HG03095 (cell line): Measurements from ENCODE around the gene SLC25A17.
"Not testable (repeated sequence)": the region's sequence is repeated elsewhere in the genome, so short reads cannot be mapped to it uniquely, and the experiment has no call there.

Source experiments
- ATAC-seq: cut with Tn5 transposase; IDR thresholded peaks from one replicate; pipeline ENCODE4 v1.9.1; 2021; ENCODE audit warnings: moderate library complexity; ENCODE audit not compliant: unreplicated experiment

The SLC25A17 gene

GRCh38 chr22:40818747-40819598 lies at the start of gene SLC25A17:
SLC25A17 (minus strand) TSS chr22:40819346; CDS start chr22:40819248, 98 bp downstream.
- peak; percentile 56 for ATAC-seq

GRCh38 chr22:40868379-40868778 lies 49.2 kb upstream of the SLC25A17 start:
- ATAC-seq, result not testable (repeated sequence)

- ATAC-seq, result no peak
Observed at GRCh38 chr22:40867109-40867508, 48.0 kb upstream of the SLC25A17 start.

GRCh38 chr22:40862537-40862936 lies 43.4 kb upstream of the SLC25A17 start:
- no peak for ATAC-seq

- ATAC-seq, result no peak
Observed at GRCh38 chr22:40862013-40862412, 42.9 kb upstream of the SLC25A17 start, which contains the start of gene DNAJB7. DNAJB7 (minus strand) TSS chr22:40862113; CDS start chr22:40861994, 119 bp downstream.

GRCh38 chr22:40857309-40857855 lies 38.2 kb upstream of the SLC25A17 start:
- no peak for ATAC-seq

GRCh38 chr22:40856513-40857308 lies 37.6 kb upstream of the SLC25A17 start, which contains the start of the genes ST13 and XPNPEP3:
ST13 (minus strand) TSS chr22:40856639; CDS start chr22:40856540, 99 bp downstream.
XPNPEP3 (plus strand) TSS chr22:40857148; CDS start chr22:40857182, 34 bp downstream.
- peak; percentile 61 for ATAC-seq

- ATAC-seq, result peak; percentile 26
Observed at GRCh38 chr22:40855979-40856512, 36.9 kb upstream of the SLC25A17 start.

- no peak for ATAC-seq
Observed at GRCh38 chr22:40855071-40855978, 36.2 kb upstream of the SLC25A17 start.

- no peak for ATAC-seq
Observed at GRCh38 chr22:40853961-40854360, 34.8 kb upstream of the SLC25A17 start.

GRCh38 chr22:40853333-40853732 lies 34.2 kb upstream of the SLC25A17 start:
- no peak for ATAC-seq

GRCh38 chr22:40845816-40846215 lies 26.7 kb upstream of the SLC25A17 start:
- ATAC-seq, result not testable (repeated sequence)

GRCh38 chr22:40844951-40845350 lies 25.8 kb upstream of the SLC25A17 start:
- ATAC-seq, result no peak

GRCh38 chr22:40838486-40838885 lies 19.3 kb upstream of the SLC25A17 start:
- ATAC-seq, result no peak

GRCh38 chr22:40834619-40835018 lies 15.5 kb upstream of the SLC25A17 start:
- ATAC-seq, result no peak

- no peak for ATAC-seq
Observed at GRCh38 chr22:40829131-40829530, 10.0 kb upstream of the SLC25A17 start.

GRCh38 chr22:40826984-40827741 lies 8.0 kb upstream of the SLC25A17 start:
- ATAC-seq, result no peak

GRCh38 chr22:40826292-40826691 lies 7.1 kb upstream of the SLC25A17 start:
- not testable (repeated sequence) for ATAC-seq

- ATAC-seq, result no peak
Observed at GRCh38 chr22:40823426-40823825, 4.3 kb upstream of the SLC25A17 start.
